Thymus (tissue), 11 donors: Measurements from ENCODE around the gene IZUMO1. TPM values are rescaled to one million over a fixed set of nuclear protein-coding genes. Genes with fewer than 3 reads are reported as not detected.

ENCODE experiments used
- DNase-seq, 9 donors: peaks; one replicate each; pipeline ENCODE4 v3.0.0-alpha.2; 2013; ENCODE audit warnings: low spot score in 9 of 9, low read depth in 6 of 9, missing footprints in 1 of 9
- H3K27ac ChIP-seq, 2 donors: one replicate each; pipeline ENCODE4 v1.5.1; 2013; ENCODE audit warnings: control low read depth in 1 of 2, low read depth in 1 of 2, low read length in 1 of 2, mild to moderate bottlenecking in 1 of 2, moderate library complexity in 1 of 2
- H3K27me3 ChIP-seq, 2 donors: one replicate each; pipeline ENCODE4 v1.5.1; 2013; ENCODE audit warnings: low read length in 1 of 2; ENCODE audit not compliant: control insufficient read depth in 2 of 2, insufficient read depth in 1 of 2
- H3K36me3 ChIP-seq, 2 donors: one replicate each; pipeline ENCODE4 v1.5.1; 2013; ENCODE audit warnings: low read length in 1 of 2, mild to moderate bottlenecking in 1 of 2, moderate library complexity in 1 of 2; ENCODE audit not compliant: control insufficient read depth in 2 of 2, insufficient read depth in 2 of 2
- H3K4me1 ChIP-seq, 2 donors: one replicate each; pipeline ENCODE4 v1.5.1; 2013; ENCODE audit warnings: low read length in 2 of 2; ENCODE audit not compliant: control insufficient read depth in 2 of 2, insufficient read depth in 2 of 2
- H3K4me3 ChIP-seq, 2 donors: one replicate each; pipeline ENCODE4 v1.5.1; 2013; ENCODE audit warnings: low read length in 2 of 2, control low read depth in 1 of 2, mild to moderate bottlenecking in 1 of 2
- H3K9me3 ChIP-seq, 2 donors: one replicate each; pipeline ENCODE4 v1.5.1; 2013; ENCODE audit warnings: low read length in 1 of 2, mild to moderate bottlenecking in 1 of 2; ENCODE audit not compliant: control insufficient read depth in 2 of 2, insufficient read depth in 1 of 2
- WGBS: extraction: QIAGEN DNeasy Blood & Tissue Kit; methylation state at CpG from one replicate; pipeline ENCODE4 v1.1.7; 2013; 5-methylcytosine and 5-hydroxymethylcytosine counted together
- polyA plus RNA-seq: library from polyadenylated mRNA; stranded (reverse); fragments of 200-250 nt; gene quantifications from one replicate; pipeline ENCODE4 v1.2.3, GENCODE V29; 2013
- total RNA-seq: library from RNA; stranded (reverse); fragments of 120-200 nt; gene quantifications from one replicate; pipeline ENCODE4 v1.2.4, GENCODE V29; 2013
- donor health status: healthy.

IZUMO1 gene
- total and polyA plus RNA-seq, 2 donors, result 0.05 to 0.18 TPM

GRCh38 chr19:48752496-48753365 lies 6.0 kb upstream of the IZUMO1 start, which contains the start of gene FUT1:
TSS of gene FUT1 (minus strand) at chr19:48752641. CDS start at chr19:48751281, 1,360 bp downstream.
- Histone ChIP-seq H3K27me3 (peaks cover 30 to 87% of the 10 kb centered on the region in 2 donors), H3K36me3 (no peaks in the 10 kb centered on the region), H3K4me1 (peaks cover 8 to 17% of the 10 kb centered on the region in 2 donors), H3K4me3 (peak within 1 kb of the TSS; percentile 12 to 36), H3K27ac (peak within 1 kb of the TSS in 1 of 2 donors; percentile 60), H3K9me3 (no peaks in the 10 kb centered on the region)
- WGBS, result 2% methylated on average over 73 of the region's 73 CpGs
- peak in 4 of 9 donors; percentile 24 to 62 (median 35) for DNase-seq

GRCh38 chr19:48751845-48752495 lies 5.3 kb upstream of the IZUMO1 start:
- peaks cover 8 to 22% of the 10 kb centered on the region in 2 donors for H3K4me1 ChIP-seq
- H3K9me3 ChIP-seq, result peaks cover 0 to 6% of the 10 kb centered on the region in 2 donors
- no peaks in the 10 kb centered on the region for H3K36me3 ChIP-seq
- WGBS, result 28% methylated on average over 20 of the region's 20 CpGs
- H3K4me3 ChIP-seq, result peak overlapping the region; percentile 12 to 36
- DNase-seq, result peak in 1 of 9 donors; percentile 41
- peaks cover 30 to 93% of the 10 kb centered on the region in 2 donors for H3K27me3 ChIP-seq
- H3K27ac ChIP-seq, result no peak overlapping the region

- no peak overlapping the region for H3K4me3 ChIP-seq
- peaks cover 37 to 93% of the 10 kb centered on the region in 2 donors for H3K27me3 ChIP-seq
- no peaks in the 10 kb centered on the region for H3K36me3 ChIP-seq
- peaks cover 0 to 14% of the 10 kb centered on the region in 2 donors for H3K9me3 ChIP-seq
- no peak overlapping the region for H3K27ac ChIP-seq
- 97% methylated on average over 29 of the region's 29 CpGs for WGBS
- no peak for DNase-seq
- peaks cover 8 to 30% of the 10 kb centered on the region in 2 donors for H3K4me1 ChIP-seq
Measured at GRCh38 chr19:48750771-48751504, 4.2 kb upstream of the IZUMO1 start.

GRCh38 chr19:48750351-48750750 lies 3.6 kb upstream of the IZUMO1 start:
- no peaks in the 10 kb centered on the region for H3K36me3 ChIP-seq
- H3K4me3 ChIP-seq, result no peak overlapping the region
- WGBS, result 98% methylated on average over 31 of the region's 31 CpGs
- peaks cover 8 to 32% of the 10 kb centered on the region in 2 donors for H3K4me1 ChIP-seq
- H3K27me3 ChIP-seq, result peaks cover 43 to 94% of the 10 kb centered on the region in 2 donors
- DNase-seq, result no peak
- peaks cover 0 to 19% of the 10 kb centered on the region in 2 donors for H3K9me3 ChIP-seq
- H3K27ac ChIP-seq, result no peak overlapping the region

GRCh38 chr19:48749571-48750198 lies 3.0 kb upstream of the IZUMO1 start:
- H3K27ac ChIP-seq, result no peak overlapping the region

GRCh38 chr19:48746110-48746509 lies 599 bp downstream of the IZUMO1 start:
- H3K4me1 ChIP-seq, result peaks cover 0 to 24% of the 10 kb centered on the region in 2 donors
- peak overlapping the region in 1 of 2 donors; percentile 19 for H3K27ac ChIP-seq
- 90% methylated on average over 8 of the region's 8 CpGs for WGBS

More at GRCh38 chr19:48749571-48750198, 3.0 kb upstream of the IZUMO1 start:
- H3K4me3 ChIP-seq, result no peak overlapping the region
- peaks cover 0 to 20% of the 10 kb centered on the region in 2 donors for H3K9me3 ChIP-seq
- 81% methylated on average over 4 of the region's 4 CpGs for WGBS
- H3K4me1 ChIP-seq, result peaks cover 8 to 33% of the 10 kb centered on the region in 2 donors
- no peak for DNase-seq
- peaks cover 42 to 94% of the 10 kb centered on the region in 2 donors for H3K27me3 ChIP-seq
- H3K36me3 ChIP-seq, result no peaks in the 10 kb centered on the region

GRCh38 chr19:48745208-48745995 lies 1.3 kb downstream of the IZUMO1 start:
- 32% methylated on average over 33 of the region's 33 CpGs for WGBS
- H3K27ac ChIP-seq, result no peak overlapping the region
- H3K4me1 ChIP-seq, result peaks cover 0 to 28% of the 10 kb centered on the region in 2 donors
- peaks cover 21 to 86% of the 10 kb centered on the region in 2 donors for H3K27me3 ChIP-seq
- peaks cover 0 to 29% of the 10 kb centered on the region in 2 donors for H3K9me3 ChIP-seq
- DNase-seq, result peak in 3 of 9 donors; percentile 35 to 65 (median 49)
- H3K4me3 ChIP-seq, result no peak overlapping the region
- no peaks in the 10 kb centered on the region for H3K36me3 ChIP-seq

More at GRCh38 chr19:48746110-48746509, 599 bp downstream of the IZUMO1 start:
- H3K36me3 ChIP-seq, result no peaks in the 10 kb centered on the region
- peaks cover 0 to 28% of the 10 kb centered on the region in 2 donors for H3K9me3 ChIP-seq
- H3K27me3 ChIP-seq, result peaks cover 22 to 86% of the 10 kb centered on the region in 2 donors
- DNase-seq, result no peak
- H3K4me3 ChIP-seq, result no peak overlapping the region

GRCh38 chr19:48742096-48742495 lies 4.6 kb downstream of the IZUMO1 start:
- Histone ChIP-seq H3K4me3 (no peak overlapping the region), H3K36me3 (no peaks in the 10 kb centered on the region), H3K27me3 (peaks cover 35 to 77% of the 10 kb centered on the region in 2 donors), H3K9me3 (peaks cover 0 to 29% of the 10 kb centered on the region in 2 donors), H3K4me1 (peaks cover 8 to 41% of the 10 kb centered on the region in 2 donors), H3K27ac (no peak overlapping the region)
- no peak for DNase-seq
- 96% methylated on average over 11 of the region's 11 CpGs for WGBS
